ENCODE results near the gene ADGRG3.

ADGRG3 gene

GRCh38 chr16:57636184-57636583 lies 31.9 kb upstream of the ADGRG3 start:
- no peaks in the 10 kb centered on the region for H3K36me3 Mint-ChIP-seq (ENCODE audit: low read depth)
- no peak for DNase-seq
- no peak overlapping the region for H3K27ac Mint-ChIP-seq
- H3K27me3 Mint-ChIP-seq (ENCODE audit: low read depth, poor library complexity), result peaks cover 29% of the 10 kb centered on the region
- TF ChIP-seq CTCF (IDR thresholded peaks at IDR 0.05), result no peak
- no peaks in the 10 kb centered on the region for H3K9me3 Mint-ChIP-seq
- H3K4me3 Mint-ChIP-seq, result no peak overlapping the region
- peaks cover 49% of the 10 kb centered on the region for H3K4me1 Mint-ChIP-seq

- TF ChIP-seq CTCF (IDR thresholded peaks at IDR 0.05), result no peak
- Mint-ChIP-seq H3K36me3 (ENCODE audit: low read depth) (no peaks in the 10 kb centered on the region), H3K27me3 (ENCODE audit: low read depth, poor library complexity) (peaks cover 35% of the 10 kb centered on the region), H3K9me3 (no peaks in the 10 kb centered on the region), H3K27ac (no peak overlapping the region), H3K4me3 (no peak overlapping the region), H3K4me1 (peaks cover 48% of the 10 kb centered on the region)
- DNase-seq, result no peak
Observed at GRCh38 chr16:57637020-57637419, 31.1 kb upstream of the ADGRG3 start.

GRCh38 chr16:57637424-57637823 lies 30.7 kb upstream of the ADGRG3 start:
- peaks cover 48% of the 10 kb centered on the region for H3K4me1 Mint-ChIP-seq

GRCh38 chr16:57637965-57638364 lies 30.1 kb upstream of the ADGRG3 start:
- no peak overlapping the region for H3K4me3 Mint-ChIP-seq
- no peaks in the 10 kb centered on the region for H3K9me3 Mint-ChIP-seq
- H3K36me3 Mint-ChIP-seq (ENCODE audit: low read depth), result no peaks in the 10 kb centered on the region
- H3K4me1 Mint-ChIP-seq, result peaks cover 48% of the 10 kb centered on the region
- no peak overlapping the region for H3K27ac Mint-ChIP-seq
- H3K27me3 Mint-ChIP-seq (ENCODE audit: low read depth, poor library complexity), result peaks cover 35% of the 10 kb centered on the region
- no peak for TF ChIP-seq CTCF (IDR thresholded peaks at IDR 0.05)
- no peak for DNase-seq

More at GRCh38 chr16:57637424-57637823, 30.7 kb upstream of the ADGRG3 start:
- TF ChIP-seq CTCF (IDR thresholded peaks at IDR 0.05), result no peak
- Mint-ChIP-seq H3K36me3 (ENCODE audit: low read depth) (no peaks in the 10 kb centered on the region), H3K27ac (no peak overlapping the region), H3K9me3 (no peaks in the 10 kb centered on the region), H3K27me3 (ENCODE audit: low read depth, poor library complexity) (peaks cover 35% of the 10 kb centered on the region), H3K4me3 (no peak overlapping the region)
- DNase-seq, result no peak

- peaks cover 48% of the 10 kb centered on the region for H3K4me1 Mint-ChIP-seq
- H3K27ac Mint-ChIP-seq, result no peak overlapping the region
- no peak overlapping the region for H3K4me3 Mint-ChIP-seq
Observed at GRCh38 chr16:57638381-57638780, 29.7 kb upstream of the ADGRG3 start.

More at GRCh38 chr16:57638381-57638780, 29.7 kb upstream of the ADGRG3 start:
- Mint-ChIP-seq H3K27me3 (ENCODE audit: low read depth, poor library complexity) (peaks cover 34% of the 10 kb centered on the region), H3K36me3 (ENCODE audit: low read depth) (no peaks in the 10 kb centered on the region), H3K9me3 (no peaks in the 10 kb centered on the region)
- DNase-seq, result no peak
- no peak for TF ChIP-seq CTCF (IDR thresholded peaks at IDR 0.05)
